GM18870 (cell line): ENCODE measurements around the gene SLAMF6.
"Not testable (repeated sequence)": the region's sequence is repeated elsewhere in the genome, so short reads cannot be mapped to it uniquely, and the experiment has no call there.

ENCODE experiments used
- ATAC-seq: cut with Tn5 transposase; IDR thresholded peaks from one replicate; pipeline ENCODE4 v1.9.1; 2021; ENCODE audit warnings: moderate library complexity; ENCODE audit not compliant: unreplicated experiment

The SLAMF6 gene

GRCh38 chr1:160517519-160517918 is 5.5 kb downstream of the SLAMF6 start:
- ATAC-seq: not testable (repeated sequence)

- ATAC-seq: not testable (repeated sequence)
Observed at GRCh38 chr1:160515908-160516307, 7.1 kb downstream of the SLAMF6 start.

DNA sequence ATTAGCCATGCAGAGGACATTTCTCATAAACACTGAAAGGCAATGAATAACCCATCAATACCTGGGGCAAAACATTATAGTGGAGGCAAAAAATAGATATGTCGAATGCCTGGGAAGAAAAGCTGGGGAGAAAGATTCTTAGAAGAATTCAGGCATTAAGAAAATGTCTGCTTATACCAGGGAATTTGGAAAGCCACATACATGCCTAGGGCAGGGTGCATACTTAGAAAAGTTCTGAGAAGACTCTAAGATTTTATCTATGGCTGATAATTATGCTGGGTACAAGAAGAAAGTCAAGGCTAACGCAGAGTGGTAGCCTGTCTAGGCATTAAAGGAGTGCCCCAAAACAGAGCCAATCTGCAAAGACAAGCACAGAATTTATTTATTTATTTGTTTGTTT is 18.4 kb downstream of the SLAMF6 start:
- ATAC-seq: no peak

DNA sequence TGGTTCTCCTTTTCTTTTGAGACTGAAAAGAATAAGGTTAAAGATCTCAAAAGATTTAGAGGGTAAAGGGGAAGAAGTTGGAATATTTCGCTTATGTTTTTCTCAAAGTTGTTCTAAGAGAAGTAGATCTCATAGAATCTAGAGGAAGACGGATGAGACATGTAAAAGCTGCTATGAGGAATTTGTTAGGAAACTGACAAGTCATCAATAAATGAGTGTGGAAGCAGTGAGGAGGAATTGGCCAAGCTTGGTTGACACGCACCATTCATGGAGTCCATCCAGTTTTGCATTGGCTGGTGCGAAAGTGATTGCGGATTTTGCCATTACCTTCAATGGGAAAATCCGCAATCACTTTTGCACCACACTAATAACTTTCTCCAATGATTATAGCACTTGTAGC is 20.0 kb downstream of the SLAMF6 start:
- no peak for ATAC-seq

DNA sequence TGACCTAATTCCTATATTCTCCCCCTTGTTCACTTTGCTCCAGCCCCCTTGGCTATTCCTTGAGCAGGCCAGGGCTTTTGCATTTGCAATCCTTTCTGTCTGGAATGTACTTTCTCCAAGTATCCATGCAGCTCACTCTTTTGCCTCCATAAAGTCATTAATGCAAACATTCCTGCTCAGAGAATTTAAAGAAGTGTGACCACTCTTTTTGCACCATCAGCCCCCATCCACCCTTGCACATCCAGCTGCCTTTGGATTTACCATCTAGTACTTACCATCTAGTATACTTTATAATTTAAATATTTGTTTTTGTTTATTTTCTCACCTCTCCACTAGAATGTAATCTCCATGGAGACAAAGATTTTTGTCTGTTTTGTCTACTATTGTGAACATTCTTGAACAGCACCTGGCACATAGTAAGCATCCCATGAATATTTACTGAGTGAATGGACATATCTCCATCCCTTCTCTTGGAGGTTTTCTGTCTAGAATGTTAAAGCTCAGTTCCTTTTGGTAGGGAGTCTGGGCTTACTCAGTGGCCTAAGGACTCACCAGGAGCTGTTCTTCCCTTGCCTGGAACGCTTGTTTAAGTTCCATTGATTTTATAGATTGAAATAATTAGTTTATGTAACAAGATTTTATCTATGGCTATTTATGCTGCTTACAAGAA is 22.6 kb downstream of the SLAMF6 start:
- ATAC-seq: no peak

DNA sequence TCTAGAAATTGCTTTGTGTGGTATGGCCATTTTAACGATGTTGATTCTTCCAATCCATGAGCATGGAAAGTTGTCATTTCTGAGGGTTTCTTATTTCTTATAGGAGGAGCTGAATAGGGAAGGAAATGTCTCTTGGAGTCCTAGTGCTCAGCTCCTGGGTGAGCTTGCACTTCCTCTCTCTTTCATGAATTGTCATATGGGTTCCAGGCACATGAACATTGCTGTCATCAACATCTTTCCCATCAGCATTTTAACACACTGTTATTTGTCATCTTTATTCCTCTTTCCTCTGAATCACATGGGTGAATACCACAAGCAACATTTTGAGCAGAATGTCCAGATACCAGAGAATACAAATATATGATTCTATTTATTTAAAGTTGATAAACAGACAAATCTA is 23.4 kb downstream of the SLAMF6 start:
- ATAC-seq: no peak

GRCh38 chr1:160498301-160499065 is 24.6 kb downstream of the SLAMF6 start:
- ATAC-seq: not testable (repeated sequence)

GRCh38 chr1:160496334-160496733 is 26.7 kb downstream of the SLAMF6 start:
- ATAC-seq: no peak

DNA sequence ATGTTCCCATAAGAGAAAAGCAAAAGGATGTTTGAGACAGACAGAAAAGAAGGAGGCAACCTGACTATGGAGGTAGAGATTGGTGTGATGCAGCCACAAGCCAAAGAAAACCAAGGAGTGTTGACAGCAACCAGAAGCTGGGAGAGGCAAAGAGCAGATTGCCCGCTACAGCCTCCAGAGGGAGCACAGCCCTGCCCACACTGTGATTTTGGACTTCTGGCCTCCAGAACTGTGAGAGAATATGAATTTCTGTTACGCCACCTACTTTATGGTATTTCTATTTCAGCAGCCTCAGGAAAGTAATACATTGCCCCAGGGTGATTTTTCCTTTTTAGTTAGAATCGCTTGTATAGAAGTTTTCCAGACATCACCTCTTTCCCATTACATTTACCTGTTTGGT is 28.4 kb downstream of the SLAMF6 start:
- no peak for ATAC-seq

DNA sequence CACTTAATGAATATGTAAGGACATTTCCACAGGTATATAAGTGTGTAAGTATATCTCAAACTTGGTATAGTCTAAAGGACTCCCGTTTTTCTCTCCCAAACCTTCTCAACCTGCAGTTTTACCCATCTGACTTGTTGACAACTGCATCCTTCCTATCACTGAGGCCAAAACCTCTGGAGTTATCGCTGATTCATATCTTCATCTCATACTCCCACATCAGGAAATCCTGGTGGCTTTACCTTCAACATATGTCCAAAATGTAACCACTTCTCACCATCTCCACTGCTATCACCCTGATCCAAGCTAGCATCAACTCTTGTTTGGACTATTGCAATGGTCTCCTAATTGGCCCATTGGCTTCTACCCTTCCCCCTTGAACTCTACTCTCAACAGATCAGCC is 30.4 kb downstream of the SLAMF6 start:
- no peak for ATAC-seq

DNA sequence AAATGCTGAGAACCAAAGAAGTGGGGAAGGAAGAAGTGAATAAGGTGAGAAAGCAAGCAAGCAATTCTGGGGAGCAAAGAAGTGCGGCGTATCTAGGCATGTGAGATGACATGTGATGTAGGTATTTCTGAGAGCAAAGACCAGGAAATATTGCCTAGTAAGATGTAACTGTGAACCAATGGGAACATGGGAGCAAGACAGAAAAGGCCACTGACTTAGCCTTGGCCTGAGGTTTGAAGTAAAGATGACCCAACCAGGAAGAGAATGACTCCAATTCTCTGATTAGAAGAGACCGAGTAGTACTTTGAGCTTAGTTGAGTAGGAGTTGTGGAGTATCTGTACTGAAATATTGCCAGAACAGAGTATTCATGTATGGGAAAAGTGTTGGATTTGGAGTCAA is 31.1 kb downstream of the SLAMF6 start:
- no peak for ATAC-seq

- ATAC-seq: no peak
Observed at GRCh38 chr1:160491017-160491416, 32.0 kb downstream of the SLAMF6 start.

DNA sequence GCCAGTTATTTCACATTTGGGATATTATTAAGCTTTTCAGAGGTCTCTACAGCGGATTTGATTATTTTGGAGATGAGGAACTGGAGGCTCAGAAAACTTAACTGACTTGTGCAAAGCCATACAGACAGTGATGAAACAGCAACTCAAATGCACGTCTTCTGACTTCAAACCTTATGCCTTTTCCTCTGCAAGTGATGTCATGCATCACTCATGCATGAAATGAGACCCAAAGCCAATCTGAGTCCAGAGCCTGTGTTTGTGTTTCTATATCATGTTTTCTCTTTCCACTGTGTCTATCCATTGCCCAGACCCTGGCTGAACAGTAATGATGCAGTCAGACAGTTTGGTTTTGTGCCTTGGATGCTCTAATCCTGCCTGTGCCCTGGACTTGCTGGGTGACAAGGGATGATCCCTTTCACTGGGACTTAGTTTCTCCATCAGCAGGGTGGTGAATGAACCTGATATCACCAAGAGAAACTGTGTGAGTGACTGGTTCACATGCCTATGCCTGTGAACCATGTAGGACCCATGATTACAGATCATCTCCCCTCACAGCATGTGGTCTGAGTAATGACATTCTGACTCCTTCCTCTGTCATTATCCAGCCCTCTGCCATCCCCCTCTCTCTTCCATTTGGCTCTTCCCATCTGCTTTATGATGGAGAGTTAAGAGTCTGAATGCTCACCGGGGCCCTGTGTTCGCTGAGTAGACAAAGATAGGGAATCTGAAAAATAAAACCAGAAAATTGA is 33.4 kb downstream of the SLAMF6 start:
- ATAC-seq: no peak

DNA sequence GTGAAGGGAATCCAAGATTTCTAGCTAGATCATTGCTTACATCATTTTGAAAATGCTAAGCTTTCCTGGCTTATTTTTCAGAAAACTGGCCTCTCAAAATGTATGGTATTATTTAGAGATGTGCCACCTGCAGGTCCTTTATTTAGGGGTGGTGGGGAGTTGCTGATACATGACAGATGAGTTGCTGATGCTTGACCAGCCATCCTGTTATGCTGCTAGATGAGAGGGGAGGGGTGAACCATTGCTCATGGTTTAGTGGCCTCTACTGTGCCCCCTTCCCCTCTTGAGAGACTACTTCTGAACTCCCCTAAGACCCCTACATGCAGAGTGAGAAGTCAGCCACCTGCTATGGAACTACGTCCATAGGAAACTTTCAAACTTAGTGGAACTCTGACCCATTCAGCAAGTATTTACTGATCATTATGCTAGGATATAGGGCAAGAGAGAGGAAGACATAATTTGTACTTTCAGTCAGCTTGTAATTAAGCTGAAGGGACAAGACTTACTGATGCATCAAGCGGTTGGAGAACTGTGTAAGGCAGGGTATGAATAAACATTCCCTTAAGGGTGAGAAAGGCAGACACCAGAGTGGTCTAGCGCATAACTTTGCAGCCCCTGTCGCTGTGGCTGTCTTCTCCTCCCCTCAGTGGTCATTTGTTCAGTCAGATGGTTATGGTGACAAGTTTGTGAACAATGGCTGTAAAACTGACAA is 34.6 kb downstream of the SLAMF6 start:
- ATAC-seq: no peak

DNA sequence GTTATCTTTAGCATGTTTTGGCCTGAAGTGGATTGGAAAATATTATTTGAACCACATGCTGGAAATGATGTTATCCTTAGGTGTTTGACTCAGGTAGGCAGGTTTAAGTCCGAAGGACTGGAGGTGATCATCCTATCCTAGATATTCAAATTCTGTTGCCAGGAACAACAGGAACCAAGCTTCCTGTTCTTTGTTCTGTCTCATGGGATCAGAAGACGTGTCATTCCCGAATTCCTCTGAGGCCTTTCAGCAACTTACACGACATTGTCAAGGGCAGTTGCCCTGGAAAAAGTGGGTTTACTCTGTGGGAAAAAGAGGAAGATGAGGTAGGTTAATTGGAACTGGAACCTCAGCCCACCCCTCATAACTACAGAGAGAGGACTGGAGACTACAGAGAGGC is 36.6 kb downstream of the SLAMF6 start:
- no peak for ATAC-seq

DNA sequence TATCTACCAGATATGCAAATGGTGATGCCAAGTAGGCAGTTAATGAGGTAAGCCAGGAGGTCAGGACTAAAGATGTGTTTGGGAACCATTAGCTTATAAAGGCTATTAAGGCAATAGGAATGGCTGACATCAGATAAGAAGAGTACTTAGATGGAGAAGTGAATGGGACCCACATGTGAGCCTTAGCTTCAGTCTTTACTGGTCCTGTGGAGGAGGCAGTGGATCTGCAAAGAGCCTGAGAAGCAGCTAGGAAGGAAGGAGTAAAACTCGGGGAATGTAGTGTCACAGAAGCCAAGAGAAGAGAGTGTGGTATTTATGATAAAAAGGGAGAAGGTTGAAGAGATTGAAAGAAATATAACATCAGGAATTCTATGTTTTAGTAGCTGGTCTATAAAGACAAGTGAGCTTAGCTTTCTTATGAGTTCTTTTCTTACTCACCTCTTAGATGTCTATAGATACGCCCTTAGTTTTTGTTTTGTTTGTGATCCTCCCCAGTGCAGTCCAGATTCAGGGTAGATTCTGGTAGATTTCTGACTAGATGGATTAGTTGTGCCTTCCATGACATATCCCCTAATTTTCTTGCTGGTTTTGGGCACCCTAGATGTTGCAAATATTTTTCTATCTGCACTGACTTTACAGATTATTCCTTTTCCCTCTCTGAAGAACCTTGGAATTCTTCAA is 39.4 kb downstream of the SLAMF6 start:
- ATAC-seq: no peak

- ATAC-seq: no peak
Observed at GRCh38 chr1:160481979-160482596, 41.0 kb downstream of the SLAMF6 start.

GRCh38 chr1:160480781-160481180 is 42.3 kb downstream of the SLAMF6 start:
- ATAC-seq: not testable (repeated sequence)

- not testable (repeated sequence) for ATAC-seq
Observed at GRCh38 chr1:160479091-160479490, 44.0 kb downstream of the SLAMF6 start.
